Heart left ventricle (tissue), 13 donors: ENCODE results near the gene LRRC36.

Experiments
- CTCF ChIP-seq, 12 donors: fragments of 200-600 bp; sonication (generic) in 4 of 12; IDR thresholded peaks; one replicate each; pipeline versions ENCODE4 v1.5.0 to v1.8.0; 2018 to 2022; ENCODE audit warnings: antibody characterized with exemption in 12 of 12, mild to moderate bottlenecking in 5 of 12
- POLR2A ChIP-seq, 2 donors: fragments of 450-650 bp; IDR thresholded peaks; one replicate each; pipeline ENCODE4 v1.6.1; 2017; ENCODE audit warnings: antibody characterized with exemption in 2 of 2, mild to moderate bottlenecking in 2 of 2, moderate library complexity in 2 of 2
- donor health status: ischemic (EF 13 %, LVEDD 7.1; RV severe dilation, severe dysfunction).
- donor health status: DM: no; HTN: yes; CAD: no.
- donor health status: DM: no; HTN: no; CAD: no.
- donor health status: ischemic (EF 25% LVEDD 6.9; RV normal size, moderate dysfunction).
- donor health status: ischemic (EF 25% LVEDD 5.7; RV mildly dilated, moderate dysfunction).
- donor health status: ischemic (EF 35%, LVEDD 5.7; RV mildly dilated, moderate dysfunction).
- donor health status: nonischemic (EF 11% LVEDD 7.7; RV severe dilation, severe dysfunction).
- donor health status: DM: yes; HTN: yes; CAD: no.
- donor health status: PGD.
- donor health status: ischemic (EF 29% LVEDD 5.4; RV normal size, mild dysfunction).
- donor health status: nonischemic (EF 23%, LVEDD 6.1; RV moderate dilation, normal function).

DNA sequence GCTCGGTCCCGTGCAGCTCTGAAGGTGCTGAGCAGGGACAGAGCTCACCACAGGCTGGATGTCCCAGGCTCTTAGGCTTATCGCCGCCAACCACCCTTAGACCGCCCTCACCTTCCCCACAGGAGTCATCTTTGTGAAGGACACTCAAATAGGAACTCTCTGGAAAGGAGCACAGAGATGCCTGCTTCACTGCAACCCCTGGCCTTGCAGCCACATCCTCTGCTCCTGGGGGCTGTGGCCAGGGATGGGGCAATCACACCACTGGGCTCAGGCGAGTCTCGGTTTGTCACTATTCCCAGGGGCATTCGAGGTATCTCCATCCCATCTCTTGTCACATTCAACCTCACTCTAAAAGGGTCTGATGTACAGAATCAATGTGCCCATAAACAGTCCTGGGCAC is 78.7 kb downstream of the LRRC36 start:
- no peak for TF ChIP-seq CTCF (IDR thresholded peaks at IDR 0.05)
- TF ChIP-seq POLR2A (IDR thresholded peaks at IDR 0.05): no peak
